ENCODE results near the gene TLCD3B.

TLCD3B gene

DNA sequence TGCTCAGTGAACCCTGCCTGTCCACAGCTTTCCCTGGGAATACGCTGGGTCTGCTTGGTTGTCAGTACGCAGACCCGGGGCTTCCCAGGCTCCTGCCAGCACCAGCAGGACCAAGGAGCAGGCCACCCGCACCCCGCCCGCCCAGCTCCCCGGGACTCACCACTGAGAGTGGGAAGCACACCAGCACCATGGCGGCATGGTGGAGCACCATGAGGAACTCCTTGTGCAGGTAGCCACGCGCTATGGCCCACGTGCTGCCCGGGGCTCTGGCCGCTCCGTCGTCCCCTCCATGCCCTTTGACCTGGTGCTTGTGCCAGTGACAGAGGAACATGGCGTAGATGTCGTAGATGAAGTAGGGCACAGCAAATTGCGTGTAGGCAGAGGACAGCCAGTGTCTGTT is 4.6 kb downstream of the TLCD3B start:
- no peak overlapping the region for H3K4me3 ChIP-seq (replicated peaks; ENCODE audit: low read depth, low read length)

DNA sequence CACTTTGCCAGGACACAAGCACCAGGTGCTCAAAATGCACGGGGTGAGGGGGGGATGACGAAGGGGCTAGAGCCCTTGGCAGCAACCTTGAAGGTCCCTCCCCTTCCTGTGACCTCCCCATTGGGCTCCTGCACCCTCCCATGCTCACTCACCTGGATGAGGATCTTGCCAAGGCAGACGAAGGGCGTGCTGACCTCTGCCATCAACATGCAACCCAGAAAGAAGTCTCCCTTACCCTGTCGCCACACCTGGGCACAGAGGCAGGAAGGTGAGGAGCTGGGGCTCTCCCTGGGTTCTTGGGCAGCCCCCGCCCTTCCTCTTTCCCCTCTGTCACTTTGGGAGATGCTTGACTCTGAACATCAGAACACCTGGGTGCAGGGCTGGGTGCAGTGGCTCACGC is 5.5 kb downstream of the TLCD3B start:
- H3K4me3 ChIP-seq (replicated peaks; ENCODE audit: low read depth, low read length): no peak overlapping the region
- TF ChIP-seq, protein P1, sequence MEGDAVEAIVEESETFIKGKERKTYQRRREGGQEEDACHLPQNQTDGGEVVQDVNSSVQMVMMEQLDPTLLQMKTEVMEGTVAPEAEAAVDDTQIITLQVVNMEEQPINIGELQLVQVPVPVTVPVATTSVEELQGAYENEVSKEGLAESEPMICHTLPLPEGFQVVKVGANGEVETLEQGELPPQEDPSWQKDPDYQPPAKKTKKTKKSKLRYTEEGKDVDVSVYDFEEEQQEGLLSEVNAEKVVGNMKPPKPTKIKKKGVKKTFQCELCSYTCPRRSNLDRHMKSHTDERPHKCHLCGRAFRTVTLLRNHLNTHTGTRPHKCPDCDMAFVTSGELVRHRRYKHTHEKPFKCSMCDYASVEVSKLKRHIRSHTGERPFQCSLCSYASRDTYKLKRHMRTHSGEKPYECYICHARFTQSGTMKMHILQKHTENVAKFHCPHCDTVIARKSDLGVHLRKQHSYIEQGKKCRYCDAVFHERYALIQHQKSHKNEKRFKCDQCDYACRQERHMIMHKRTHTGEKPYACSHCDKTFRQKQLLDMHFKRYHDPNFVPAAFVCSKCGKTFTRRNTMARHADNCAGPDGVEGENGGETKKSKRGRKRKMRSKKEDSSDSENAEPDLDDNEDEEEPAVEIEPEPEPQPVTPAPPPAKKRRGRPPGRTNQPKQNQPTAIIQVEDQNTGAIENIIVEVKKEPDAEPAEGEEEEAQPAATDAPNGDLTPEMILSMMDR (IDR thresholded peaks at IDR 0.05; ENCODE audit: low read depth, low read length, missing control alignments): no peak
- no peak for DNase-seq (ENCODE audit: extremely low read depth, low read depth)

More for the DNA sequence above, 4.6 kb downstream of the TLCD3B start:
- TF ChIP-seq, protein P1 (IDR thresholded peaks at IDR 0.05; ENCODE audit: low read depth, low read length, missing control alignments): no peak
- no peak for DNase-seq (ENCODE audit: extremely low read depth, low read depth)

DNA sequence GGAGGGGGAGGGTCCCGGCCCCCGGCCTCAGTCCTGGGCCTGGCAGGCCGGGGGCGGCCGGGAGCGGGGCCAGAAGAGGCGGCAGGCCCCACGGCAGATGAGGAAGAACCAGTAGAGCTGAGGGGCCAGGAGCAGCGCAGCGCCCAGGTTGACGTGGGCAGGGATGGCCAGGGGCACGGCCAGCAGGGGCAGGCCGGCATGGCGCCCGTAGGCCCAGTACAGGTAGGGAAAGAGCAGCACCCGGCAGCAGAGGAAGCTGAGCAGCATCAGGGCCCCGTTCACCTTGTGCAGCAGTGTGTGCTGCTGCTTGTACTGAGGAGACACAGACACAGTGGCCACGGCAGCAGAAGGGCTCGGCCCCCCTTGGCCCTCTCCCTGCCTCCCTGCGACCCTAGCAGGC is 5.9 kb downstream of the TLCD3B start:
- TF ChIP-seq, protein P1 (IDR thresholded peaks at IDR 0.05; ENCODE audit: low read depth, low read length, missing control alignments): no peak
- no peak overlapping the region for H3K4me3 ChIP-seq (replicated peaks; ENCODE audit: low read depth, low read length)
- no peak for DNase-seq (ENCODE audit: extremely low read depth, low read depth)

DNA sequence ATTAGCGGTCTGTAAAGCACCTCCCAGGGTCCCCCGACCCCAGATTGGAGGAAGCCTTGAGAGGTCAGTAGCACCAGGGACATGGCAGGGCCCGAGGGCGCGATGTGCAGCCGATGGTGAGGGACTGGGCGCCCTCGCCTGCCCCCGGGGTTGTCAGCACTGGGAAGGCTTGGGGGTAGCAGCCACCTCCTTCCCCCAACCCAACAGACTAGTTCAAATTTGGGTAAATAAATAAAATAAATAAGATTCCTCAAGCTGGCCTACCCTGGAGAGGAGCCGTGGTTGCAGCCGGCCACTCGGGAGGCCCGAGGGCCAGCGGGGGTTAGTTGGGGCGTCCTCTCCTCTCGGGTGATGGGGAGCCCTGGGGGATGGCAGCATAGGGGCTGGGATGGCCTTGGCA is 6.6 kb downstream of the TLCD3B start:
- H3K4me3 ChIP-seq (replicated peaks; ENCODE audit: low read depth, low read length): no peak overlapping the region
- DNase-seq (ENCODE audit: extremely low read depth, low read depth): no peak
- TF ChIP-seq, protein P1 (IDR thresholded peaks at IDR 0.05; ENCODE audit: low read depth, low read length, missing control alignments): no peak

DNA sequence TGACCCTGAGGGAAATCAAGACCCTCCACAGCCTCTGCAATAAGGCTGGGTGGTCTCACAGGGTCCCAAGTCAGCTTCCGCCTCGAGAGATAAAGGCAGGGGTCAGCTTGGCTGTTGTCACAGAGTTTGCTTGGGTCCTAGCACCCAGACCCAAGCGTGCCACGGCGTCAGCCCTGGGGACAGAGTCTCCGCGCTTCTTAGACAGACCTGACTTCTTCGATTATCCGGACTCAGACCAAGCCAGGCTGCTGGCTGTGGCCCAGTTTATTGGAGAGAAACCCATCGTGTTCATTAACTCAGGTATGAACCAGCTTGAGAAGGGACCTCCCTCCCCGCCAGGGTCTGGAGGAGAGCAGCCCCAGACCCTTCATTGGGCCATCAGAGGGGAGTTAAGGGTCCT is 7.5 kb downstream of the TLCD3B start:
- TF ChIP-seq, protein P1 (IDR thresholded peaks at IDR 0.05; ENCODE audit: low read depth, low read length, missing control alignments): no peak
- DNase-seq (ENCODE audit: extremely low read depth, low read depth): no peak

DNA sequence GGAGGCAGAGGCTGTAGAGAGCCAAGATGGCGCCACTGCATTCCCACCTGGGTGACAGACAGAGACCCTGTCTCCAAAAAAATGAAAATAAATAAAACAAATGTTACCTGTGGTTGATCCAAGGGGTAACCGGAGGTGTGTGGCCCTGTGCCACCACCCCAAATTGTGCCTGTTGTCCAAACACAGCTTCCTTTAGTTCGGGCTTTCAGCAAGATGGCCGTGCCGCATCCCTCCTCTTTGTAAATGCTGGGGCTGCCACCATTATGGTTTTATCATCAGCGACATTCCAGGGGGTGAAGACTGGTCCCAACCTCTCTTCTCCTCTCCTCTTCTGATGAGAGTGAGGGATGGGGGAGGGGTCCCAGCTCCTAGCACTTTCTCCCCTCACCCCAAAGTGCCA is 8.2 kb downstream of the TLCD3B start, which contains the start of gene C16orf92:
Gene C16orf92, plus strand, starts transcription at position 312 of the 400 bp plus-strand sequence. CDS start 143 bp downstream, outside the sequence.
- DNase-seq (ENCODE audit: extremely low read depth, low read depth): no peak
- H3K4me3 ChIP-seq (replicated peaks; ENCODE audit: low read depth, low read length): no peak within 1 kb of the TSS

More for the DNA sequence above, 7.5 kb downstream of the TLCD3B start:
- H3K4me3 ChIP-seq (replicated peaks; ENCODE audit: low read depth, low read length): no peak overlapping the region

More for the DNA sequence above, 8.2 kb downstream of the TLCD3B start, which contains the start of gene C16orf92:
- TF ChIP-seq, protein P1 (IDR thresholded peaks at IDR 0.05; ENCODE audit: low read depth, low read length, missing control alignments): no peak

All from HFF-Myc (cell line).